HG02943 (cell line): ENCODE data around the gene SLAMF6.
"Not testable (repeated sequence)": the region's sequence is repeated elsewhere in the genome, so short reads cannot be mapped to it uniquely, and the experiment has no call there.

Experiments
- ATAC-seq: cut with Tn5 transposase; IDR thresholded peaks from one replicate; pipeline ENCODE4 v1.9.1; 2021; ENCODE audit warnings: mild to moderate bottlenecking, low read depth, moderate library complexity; ENCODE audit not compliant: unreplicated experiment

The SLAMF6 gene

DNA sequence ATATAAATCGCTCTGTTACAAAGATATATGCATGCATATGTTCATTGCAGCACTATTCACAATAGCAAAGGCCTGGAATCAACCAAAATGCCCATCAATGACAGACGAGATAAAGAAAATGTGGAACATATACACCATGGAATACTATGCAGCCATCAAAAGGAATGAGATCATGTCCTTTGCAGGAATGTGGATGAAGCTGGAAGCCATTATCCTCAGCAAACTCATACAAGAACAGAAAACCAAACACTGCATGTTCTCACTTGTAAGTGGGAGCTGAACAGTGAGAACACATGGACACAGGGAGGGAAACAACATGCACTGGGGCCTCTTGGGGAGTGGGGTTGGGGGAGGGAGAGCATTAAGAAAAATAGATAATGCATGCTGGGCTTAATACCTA, 5.5 kb downstream of the SLAMF6 start:
- not testable (repeated sequence) for ATAC-seq

DNA sequence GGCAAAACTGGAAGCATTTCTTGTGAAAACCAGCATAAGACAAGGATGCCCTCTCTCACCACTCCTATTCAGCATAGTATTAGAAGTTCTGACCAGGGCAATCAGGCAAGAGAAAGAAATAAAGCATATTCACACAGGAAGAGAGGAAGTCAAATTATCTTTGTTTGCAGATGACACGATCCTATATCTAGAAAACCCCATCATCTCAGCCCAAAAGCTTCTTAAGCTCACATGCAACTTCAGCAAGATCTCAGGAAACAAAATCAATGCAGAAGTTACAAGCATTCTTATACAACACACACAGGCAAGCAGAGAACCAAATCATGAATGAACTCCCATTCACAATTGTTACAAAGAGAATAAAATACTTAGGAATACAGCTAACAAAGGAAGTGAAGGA, 7.1 kb downstream of the SLAMF6 start:
- not testable (repeated sequence) for ATAC-seq

DNA sequence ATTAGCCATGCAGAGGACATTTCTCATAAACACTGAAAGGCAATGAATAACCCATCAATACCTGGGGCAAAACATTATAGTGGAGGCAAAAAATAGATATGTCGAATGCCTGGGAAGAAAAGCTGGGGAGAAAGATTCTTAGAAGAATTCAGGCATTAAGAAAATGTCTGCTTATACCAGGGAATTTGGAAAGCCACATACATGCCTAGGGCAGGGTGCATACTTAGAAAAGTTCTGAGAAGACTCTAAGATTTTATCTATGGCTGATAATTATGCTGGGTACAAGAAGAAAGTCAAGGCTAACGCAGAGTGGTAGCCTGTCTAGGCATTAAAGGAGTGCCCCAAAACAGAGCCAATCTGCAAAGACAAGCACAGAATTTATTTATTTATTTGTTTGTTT, 18.4 kb downstream of the SLAMF6 start:
- no peak for ATAC-seq

- no peak for ATAC-seq
Observed at GRCh38 chr1:160503087-160503486, 20.0 kb downstream of the SLAMF6 start.

DNA sequence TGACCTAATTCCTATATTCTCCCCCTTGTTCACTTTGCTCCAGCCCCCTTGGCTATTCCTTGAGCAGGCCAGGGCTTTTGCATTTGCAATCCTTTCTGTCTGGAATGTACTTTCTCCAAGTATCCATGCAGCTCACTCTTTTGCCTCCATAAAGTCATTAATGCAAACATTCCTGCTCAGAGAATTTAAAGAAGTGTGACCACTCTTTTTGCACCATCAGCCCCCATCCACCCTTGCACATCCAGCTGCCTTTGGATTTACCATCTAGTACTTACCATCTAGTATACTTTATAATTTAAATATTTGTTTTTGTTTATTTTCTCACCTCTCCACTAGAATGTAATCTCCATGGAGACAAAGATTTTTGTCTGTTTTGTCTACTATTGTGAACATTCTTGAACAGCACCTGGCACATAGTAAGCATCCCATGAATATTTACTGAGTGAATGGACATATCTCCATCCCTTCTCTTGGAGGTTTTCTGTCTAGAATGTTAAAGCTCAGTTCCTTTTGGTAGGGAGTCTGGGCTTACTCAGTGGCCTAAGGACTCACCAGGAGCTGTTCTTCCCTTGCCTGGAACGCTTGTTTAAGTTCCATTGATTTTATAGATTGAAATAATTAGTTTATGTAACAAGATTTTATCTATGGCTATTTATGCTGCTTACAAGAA, 22.6 kb downstream of the SLAMF6 start:
- ATAC-seq: no peak

GRCh38 chr1:160499631-160500030, 23.4 kb downstream of the SLAMF6 start:
- no peak for ATAC-seq

GRCh38 chr1:160498301-160499065, 24.6 kb downstream of the SLAMF6 start:
- not testable (repeated sequence) for ATAC-seq

DNA sequence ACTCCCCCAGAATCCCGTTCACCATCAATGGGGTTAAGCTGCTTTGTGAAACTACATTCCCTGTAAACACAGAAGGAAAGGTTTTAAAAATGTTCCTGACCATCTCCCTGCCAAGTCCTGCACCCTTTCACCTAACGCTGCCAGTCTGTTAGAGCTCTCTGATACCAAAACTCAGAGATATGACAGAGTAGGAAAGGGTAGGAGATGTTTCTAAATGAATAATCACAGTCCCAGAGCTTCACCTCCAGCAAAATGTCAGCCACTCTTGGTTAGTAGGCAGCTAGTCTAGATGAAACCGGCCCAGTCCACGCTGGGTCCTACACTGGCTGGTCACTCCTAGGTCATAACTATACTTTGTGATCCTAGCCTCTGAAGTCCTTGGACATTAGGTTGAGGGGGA, 26.7 kb downstream of the SLAMF6 start:
- ATAC-seq: no peak

DNA sequence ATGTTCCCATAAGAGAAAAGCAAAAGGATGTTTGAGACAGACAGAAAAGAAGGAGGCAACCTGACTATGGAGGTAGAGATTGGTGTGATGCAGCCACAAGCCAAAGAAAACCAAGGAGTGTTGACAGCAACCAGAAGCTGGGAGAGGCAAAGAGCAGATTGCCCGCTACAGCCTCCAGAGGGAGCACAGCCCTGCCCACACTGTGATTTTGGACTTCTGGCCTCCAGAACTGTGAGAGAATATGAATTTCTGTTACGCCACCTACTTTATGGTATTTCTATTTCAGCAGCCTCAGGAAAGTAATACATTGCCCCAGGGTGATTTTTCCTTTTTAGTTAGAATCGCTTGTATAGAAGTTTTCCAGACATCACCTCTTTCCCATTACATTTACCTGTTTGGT, 28.4 kb downstream of the SLAMF6 start:
- ATAC-seq: no peak

- ATAC-seq: no peak
Observed at GRCh38 chr1:160492617-160493016, 30.4 kb downstream of the SLAMF6 start.

GRCh38 chr1:160491981-160492380, 31.1 kb downstream of the SLAMF6 start:
- no peak for ATAC-seq

GRCh38 chr1:160491017-160491416, 32.0 kb downstream of the SLAMF6 start:
- ATAC-seq: no peak

DNA sequence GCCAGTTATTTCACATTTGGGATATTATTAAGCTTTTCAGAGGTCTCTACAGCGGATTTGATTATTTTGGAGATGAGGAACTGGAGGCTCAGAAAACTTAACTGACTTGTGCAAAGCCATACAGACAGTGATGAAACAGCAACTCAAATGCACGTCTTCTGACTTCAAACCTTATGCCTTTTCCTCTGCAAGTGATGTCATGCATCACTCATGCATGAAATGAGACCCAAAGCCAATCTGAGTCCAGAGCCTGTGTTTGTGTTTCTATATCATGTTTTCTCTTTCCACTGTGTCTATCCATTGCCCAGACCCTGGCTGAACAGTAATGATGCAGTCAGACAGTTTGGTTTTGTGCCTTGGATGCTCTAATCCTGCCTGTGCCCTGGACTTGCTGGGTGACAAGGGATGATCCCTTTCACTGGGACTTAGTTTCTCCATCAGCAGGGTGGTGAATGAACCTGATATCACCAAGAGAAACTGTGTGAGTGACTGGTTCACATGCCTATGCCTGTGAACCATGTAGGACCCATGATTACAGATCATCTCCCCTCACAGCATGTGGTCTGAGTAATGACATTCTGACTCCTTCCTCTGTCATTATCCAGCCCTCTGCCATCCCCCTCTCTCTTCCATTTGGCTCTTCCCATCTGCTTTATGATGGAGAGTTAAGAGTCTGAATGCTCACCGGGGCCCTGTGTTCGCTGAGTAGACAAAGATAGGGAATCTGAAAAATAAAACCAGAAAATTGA, 33.4 kb downstream of the SLAMF6 start:
- ATAC-seq: no peak

DNA sequence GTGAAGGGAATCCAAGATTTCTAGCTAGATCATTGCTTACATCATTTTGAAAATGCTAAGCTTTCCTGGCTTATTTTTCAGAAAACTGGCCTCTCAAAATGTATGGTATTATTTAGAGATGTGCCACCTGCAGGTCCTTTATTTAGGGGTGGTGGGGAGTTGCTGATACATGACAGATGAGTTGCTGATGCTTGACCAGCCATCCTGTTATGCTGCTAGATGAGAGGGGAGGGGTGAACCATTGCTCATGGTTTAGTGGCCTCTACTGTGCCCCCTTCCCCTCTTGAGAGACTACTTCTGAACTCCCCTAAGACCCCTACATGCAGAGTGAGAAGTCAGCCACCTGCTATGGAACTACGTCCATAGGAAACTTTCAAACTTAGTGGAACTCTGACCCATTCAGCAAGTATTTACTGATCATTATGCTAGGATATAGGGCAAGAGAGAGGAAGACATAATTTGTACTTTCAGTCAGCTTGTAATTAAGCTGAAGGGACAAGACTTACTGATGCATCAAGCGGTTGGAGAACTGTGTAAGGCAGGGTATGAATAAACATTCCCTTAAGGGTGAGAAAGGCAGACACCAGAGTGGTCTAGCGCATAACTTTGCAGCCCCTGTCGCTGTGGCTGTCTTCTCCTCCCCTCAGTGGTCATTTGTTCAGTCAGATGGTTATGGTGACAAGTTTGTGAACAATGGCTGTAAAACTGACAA, 34.6 kb downstream of the SLAMF6 start:
- ATAC-seq: no peak

DNA sequence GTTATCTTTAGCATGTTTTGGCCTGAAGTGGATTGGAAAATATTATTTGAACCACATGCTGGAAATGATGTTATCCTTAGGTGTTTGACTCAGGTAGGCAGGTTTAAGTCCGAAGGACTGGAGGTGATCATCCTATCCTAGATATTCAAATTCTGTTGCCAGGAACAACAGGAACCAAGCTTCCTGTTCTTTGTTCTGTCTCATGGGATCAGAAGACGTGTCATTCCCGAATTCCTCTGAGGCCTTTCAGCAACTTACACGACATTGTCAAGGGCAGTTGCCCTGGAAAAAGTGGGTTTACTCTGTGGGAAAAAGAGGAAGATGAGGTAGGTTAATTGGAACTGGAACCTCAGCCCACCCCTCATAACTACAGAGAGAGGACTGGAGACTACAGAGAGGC, 36.6 kb downstream of the SLAMF6 start:
- no peak for ATAC-seq

- no peak for ATAC-seq
Observed at GRCh38 chr1:160483505-160484185, 39.4 kb downstream of the SLAMF6 start.

DNA sequence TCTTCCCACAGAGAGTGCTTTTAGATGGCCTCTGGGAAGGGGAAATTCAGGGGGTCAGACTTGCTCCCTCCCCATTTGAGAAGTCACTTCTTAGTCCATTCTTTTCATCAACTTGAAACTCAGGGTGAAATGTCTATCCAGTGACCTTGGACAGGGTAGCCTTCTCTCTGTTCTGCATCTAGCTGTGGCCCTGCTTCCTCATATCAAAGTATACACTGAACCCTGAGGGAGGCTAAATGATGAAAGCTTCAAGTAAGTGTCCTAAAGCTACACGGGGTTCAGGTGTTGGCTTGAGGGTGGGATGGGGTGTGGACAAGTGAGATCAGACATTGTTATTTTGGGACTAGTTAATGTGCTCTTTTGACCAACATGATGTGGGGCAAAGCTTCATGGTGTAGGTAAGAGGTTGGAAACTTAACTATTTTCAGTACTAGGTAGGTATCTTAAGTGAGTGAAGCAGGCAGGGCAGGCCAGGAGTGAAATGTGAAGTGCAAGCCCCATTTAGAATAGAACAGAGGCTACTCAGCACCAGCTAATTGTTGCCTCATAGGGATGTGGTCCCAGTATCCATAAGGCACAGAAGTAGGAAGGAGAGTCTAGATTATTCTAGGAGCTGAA, 41.0 kb downstream of the SLAMF6 start:
- ATAC-seq: no peak

DNA sequence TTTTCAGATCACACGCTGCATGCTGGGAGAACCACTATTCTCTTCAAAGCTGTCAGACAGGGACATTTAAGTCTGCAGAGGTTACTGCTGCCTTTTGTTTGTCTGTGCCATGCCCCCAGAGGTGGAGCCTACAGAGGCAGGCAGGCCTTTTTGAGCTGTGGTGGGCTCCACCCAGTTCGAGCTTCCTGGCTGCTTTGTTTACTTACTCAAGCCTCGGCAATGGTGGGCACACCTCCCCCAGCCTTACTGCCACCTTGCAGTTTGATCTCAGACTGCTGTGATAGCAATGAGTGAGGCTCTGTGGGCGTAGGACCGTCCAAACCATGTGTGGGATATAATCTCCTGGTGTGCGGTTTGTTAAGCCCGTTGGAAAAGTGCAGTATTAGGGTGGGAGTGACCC, 42.3 kb downstream of the SLAMF6 start:
- not testable (repeated sequence) for ATAC-seq

GRCh38 chr1:160479091-160479490, 44.0 kb downstream of the SLAMF6 start:
- not testable (repeated sequence) for ATAC-seq
